HepG2 (cell line): Measurements from ENCODE around the gene CCDC183. TPM values are rescaled to one million over a fixed set of nuclear protein-coding genes. Genes with fewer than 3 reads are reported as not detected.

ENCODE experiments used
- ATAC-seq: fragments of 200-7000 bp; cut with Tn5 transposase; 3 replicates; pipeline ENCODE4 v1.9.1; 2020; ENCODE audit warnings: mild to moderate bottlenecking, moderate library complexity
- BruUV-seq: library from RNA; stranded (reverse); fragments of 400-500 nt; replicated peaks from 2 replicates; lab custom pipeline; 2021; lab: Mats Ljungman, UMichigan
- CTCF ChIA-PET: fragments of 300-600 bp; formaldehyde crosslinking; extraction: SDS; loops from one replicate; lab custom pipeline; 2021; ENCODE audit warnings: low total read pairs, inconsistent platforms, low intra/inter-chr PET ratio; lab: Yijun Ruan, JAX
- POLR2A ChIA-PET: fragments of 350-600 bp; sonication (Branson Sonifier 250); formaldehyde crosslinking; loops from one replicate; lab custom pipeline; 2020; ENCODE audit warnings: antibody characterized with exemption, inconsistent platforms; lab: Yijun Ruan, JAX
- DNase-seq: peaks from one replicate; pipeline ENCODE4 v3.0.0-alpha.2; 2015; ENCODE audit warnings: low spot score
- FAIRE-seq: peaks from 3 replicates; lab custom pipeline; 2011; peaks lifted over from hg19 to GRCh38; lab: Jason Lieb, UNC
- H2AFZ ChIP-seq: one replicate; pipeline ENCODE4 v1.6.1; 2011; ENCODE audit warnings: low read length, inconsistent platforms
- H3K27ac ChIP-seq: fragments of 300-600 bp; 3 replicates; pipeline ENCODE4 v1.8.0; 2011; ENCODE audit warnings: mixed run types, mild to moderate bottlenecking, mixed read lengths, low read length, inconsistent platforms; ENCODE audit not compliant: insufficient read depth; ENCODE audit errors: extremely low read length
- H3K27me3 ChIP-seq, 2 experiments: fragments of 200-600 bp in 1 of 2; 2 replicates in 1 of 2; 3 replicates in 1 of 2; pipeline versions ENCODE4 v1.6.0 to v1.8.0; 2011; ENCODE audit warnings: low read length in 2 of 2, mild to moderate bottlenecking in 2 of 2, moderate library complexity in 2 of 2, inconsistent platforms in 1 of 2; ENCODE audit not compliant: insufficient read depth in 2 of 2, control insufficient read depth in 1 of 2
- H3K36me3 ChIP-seq, 2 experiments: fragments of 200-600 bp in 1 of 2; replicated peaks in 1 of 2; 2 replicates in 1 of 2; 3 replicates in 1 of 2; pipeline versions ENCODE4 v1.5.1 to v1.8.0; 2011; ENCODE audit warnings: low read length in 2 of 2, inconsistent platforms in 1 of 2; ENCODE audit not compliant: insufficient read depth in 2 of 2, control insufficient read depth in 1 of 2
- H3K4me1 ChIP-seq: 2 replicates; pipeline ENCODE4 v1.5.1; 2012; ENCODE audit warnings: low read length, inconsistent platforms; ENCODE audit not compliant: insufficient read depth
- H3K4me2 ChIP-seq: 2 replicates; pipeline ENCODE4 v1.6.0; 2011; ENCODE audit warnings: low read depth, low read length, inconsistent platforms
- H3K4me3 ChIP-seq, 3 experiments: fragments of 200-600 bp in 1 of 3; sonication (generic), shearing (Covaris generic) in 1 of 3; replicated peaks in 1 of 3; 2 replicates each; pipeline ENCODE4 v1.5.1; 2011 to 2016; ENCODE audit warnings: low read length in 3 of 3, inconsistent platforms in 2 of 3, low read depth in 2 of 3, mild to moderate bottlenecking in 2 of 3, control low read depth in 1 of 3, mixed read lengths in 1 of 3; ENCODE audit not compliant: insufficient read depth in 1 of 3
- H3K79me2 ChIP-seq: one replicate; pipeline ENCODE4 v1.6.1; 2011; ENCODE audit warnings: low read length, inconsistent platforms; ENCODE audit not compliant: insufficient read depth
- H3K9ac ChIP-seq: 2 replicates; pipeline ENCODE4 v1.6.0; 2011; ENCODE audit warnings: mild to moderate bottlenecking, low read depth, low read length, inconsistent platforms; ENCODE audit not compliant: insufficient read depth
- H3K9me3 ChIP-seq: 2 replicates; pipeline ENCODE4 v1.5.1; 2012; ENCODE audit warnings: mild to moderate bottlenecking, low read length
- H4K20me1 ChIP-seq: 2 replicates; pipeline ENCODE4 v1.6.0; 2011; ENCODE audit warnings: inconsistent platforms, mild to moderate bottlenecking, low read length, moderate library complexity; ENCODE audit not compliant: insufficient read depth
- AGO1 ChIP-seq: fragments of 200-400 bp; formaldehyde crosslinking; IDR thresholded peaks from 2 replicates; pipeline ENCODE4 v1.6.1; 2017; ENCODE audit warnings: mild to moderate bottlenecking, low read depth, low read length, moderate library complexity; ENCODE audit not compliant: poor library complexity, severe bottlenecking
- AGO2 ChIP-seq: fragments of 200-400 bp; formaldehyde crosslinking; optimal IDR thresholded peaks from 2 replicates; pipeline ENCODE3; 2017; ENCODE audit warnings: mild to moderate bottlenecking, low read depth, low read length, moderate library complexity
- ARNT ChIP-seq: fragments of 450-650 bp; IDR thresholded peaks from 2 replicates; pipeline ENCODE4 v1.6.1; 2017
- EHMT2 ChIP-seq: fragments of 200-600 bp; sonication (generic); IDR thresholded peaks from 2 replicates; pipeline ENCODE4 v1.7.0; 2017; ENCODE audit warnings: antibody characterized with exemption, low read depth, low read length, borderline replicate concordance
- ELF3 ChIP-seq: IDR thresholded peaks from 2 replicates; pipeline ENCODE4 v1.6.1; 2016; ENCODE audit warnings: missing genetic modification reagents, missing compliant biosample characterization
- GATAD2A ChIP-seq: IDR thresholded peaks from 2 replicates; pipeline ENCODE4 v1.6.1; 2016
- MED1 ChIP-seq: sonication (generic); formaldehyde crosslinking; IDR thresholded peaks from 2 replicates; pipeline ENCODE4 v1.4.0; 2020; ENCODE audit warnings: missing genetic modification reagents
- MTF2 ChIP-seq: sonication (generic); formaldehyde crosslinking; IDR thresholded peaks from 2 replicates; pipeline ENCODE4 v1.5.0; 2020; ENCODE audit warnings: missing genetic modification reagents, borderline replicate concordance
- NBN ChIP-seq: fragments of 450-650 bp; conservative IDR thresholded peaks from 2 replicates; pipeline ENCODE4 v1.6.1; 2017
- POLR2G ChIP-seq: fragments of 200-400 bp; formaldehyde crosslinking; IDR thresholded peaks from 2 replicates; pipeline ENCODE4 v1.6.1; 2018; ENCODE audit warnings: mild to moderate bottlenecking, low read depth, low read length, moderate library complexity
- RBFOX2 ChIP-seq: fragments of 200-400 bp; formaldehyde crosslinking; IDR thresholded peaks from 2 replicates; pipeline ENCODE4 v1.6.1; 2017; ENCODE audit warnings: low read depth, mild to moderate bottlenecking, low read length
- SATB2 ChIP-seq: sonication (generic); formaldehyde crosslinking; IDR thresholded peaks from 2 replicates; pipeline ENCODE4 v1.5.0; 2020; ENCODE audit warnings: missing genetic modification reagents
- SRSF1 ChIP-seq: fragments of 200-400 bp; formaldehyde crosslinking; optimal IDR thresholded peaks from 2 replicates; pipeline ENCODE3; 2017; ENCODE audit warnings: mild to moderate bottlenecking, low read depth, low read length, moderate library complexity
- ZNF282 ChIP-seq: fragments of 450-650 bp; IDR thresholded peaks from 2 replicates; pipeline ENCODE4 v1.6.1; 2018; ENCODE audit not compliant: partially characterized antibody
- ZNF3 ChIP-seq: IDR thresholded peaks from 2 replicates; pipeline ENCODE4 v1.7.0; 2017; ENCODE audit warnings: inconsistent platforms
- ZNF333 ChIP-seq: sonication (generic); formaldehyde crosslinking; IDR thresholded peaks from 2 replicates; pipeline ENCODE4 v1.4.0; 2020; ENCODE audit warnings: mild to moderate bottlenecking, missing genetic modification reagents, borderline replicate concordance
- ZNF552 ChIP-seq: sonication (generic); formaldehyde crosslinking; IDR thresholded peaks from 2 replicates; pipeline ENCODE4 v1.9.0; 2022; ENCODE audit warnings: missing genetic modification reagents, mild to moderate bottlenecking, borderline replicate concordance
- WGBS: methylation state at CpG from one replicate; pipeline ENCODE4 v1.1.6; 2017; ENCODE audit warnings: low lambda C conversion rate; 5-methylcytosine and 5-hydroxymethylcytosine counted together
- in situ Hi-C: cut with HindIII; loops from 2 replicates; pipeline ENCODE4 v1.10.0; 2017; ENCODE audit warnings: low pct_unique_long_range_greater_than_20kb; ENCODE audit not compliant: extremely low pct_ligation_motif_present
- intact Hi-C: fragments of 100-400 bp; cut with micrococcal nuclease; formaldehyde crosslinking; loops from one replicate; pipeline ENCODE4 v1.10.0; 2022; ENCODE audit not compliant: unreplicated experiment
- polyA plus RNA-seq, 8 experiments: library from polyadenylated mRNA; depleted of rRNA in 3 of 8; stranded (reverse) in 7 of 8; unstranded in 1 of 8; fragments of >200 nt; fragmentation: Illumina TruSeq in 4 of 8; extraction: Trizol in 4 of 8; gene quantifications; 2 replicates each; pipeline versions ENCODE4 v1.2.1 to v1.2.3, GENCODE V29; 2011 to 2016; ENCODE audit warnings: low read depth in 4 of 8, missing spikeins in 1 of 8, mixed read lengths in 1 of 8; ENCODE audit not compliant: insufficient read depth in 1 of 8
- total RNA-seq, 5 experiments: library from RNA; depleted of rRNA; stranded (reverse); fragments of >200 nt; fragmentation: Illumina TruSeq; extraction: Trizol; gene quantifications; 2 replicates each; pipeline ENCODE4 v1.2.3, GENCODE V29; 2016; ENCODE audit warnings: low read depth in 1 of 5
- TF ChIP-seq, protein P1 (sequence below): sonication (generic); formaldehyde crosslinking; IDR thresholded peaks from 2 replicates; pipeline ENCODE4 v1.4.0; 2020; ENCODE audit warnings: mild to moderate bottlenecking, missing genetic modification reagents
- TF ChIP-seq, protein P2 (sequence below): sonication (generic); formaldehyde crosslinking; IDR thresholded peaks from 2 replicates; pipeline ENCODE4 v1.8.0; 2022; ENCODE audit warnings: mild to moderate bottlenecking, missing genetic modification reagents
- TF ChIP-seq, protein P3 (sequence below): sonication (generic); formaldehyde crosslinking; IDR thresholded peaks from 2 replicates; pipeline ENCODE4 v1.5.0; 2020; ENCODE audit warnings: mild to moderate bottlenecking, missing genetic modification reagents, moderate library complexity

CCDC183 gene
- total and polyA plus RNA-seq, 2 of the 13 experiments (the other 11 are each of a cell fraction or from before 2014, with no cell fraction given) = 5.0 to 66.4 TPM

DNA sequence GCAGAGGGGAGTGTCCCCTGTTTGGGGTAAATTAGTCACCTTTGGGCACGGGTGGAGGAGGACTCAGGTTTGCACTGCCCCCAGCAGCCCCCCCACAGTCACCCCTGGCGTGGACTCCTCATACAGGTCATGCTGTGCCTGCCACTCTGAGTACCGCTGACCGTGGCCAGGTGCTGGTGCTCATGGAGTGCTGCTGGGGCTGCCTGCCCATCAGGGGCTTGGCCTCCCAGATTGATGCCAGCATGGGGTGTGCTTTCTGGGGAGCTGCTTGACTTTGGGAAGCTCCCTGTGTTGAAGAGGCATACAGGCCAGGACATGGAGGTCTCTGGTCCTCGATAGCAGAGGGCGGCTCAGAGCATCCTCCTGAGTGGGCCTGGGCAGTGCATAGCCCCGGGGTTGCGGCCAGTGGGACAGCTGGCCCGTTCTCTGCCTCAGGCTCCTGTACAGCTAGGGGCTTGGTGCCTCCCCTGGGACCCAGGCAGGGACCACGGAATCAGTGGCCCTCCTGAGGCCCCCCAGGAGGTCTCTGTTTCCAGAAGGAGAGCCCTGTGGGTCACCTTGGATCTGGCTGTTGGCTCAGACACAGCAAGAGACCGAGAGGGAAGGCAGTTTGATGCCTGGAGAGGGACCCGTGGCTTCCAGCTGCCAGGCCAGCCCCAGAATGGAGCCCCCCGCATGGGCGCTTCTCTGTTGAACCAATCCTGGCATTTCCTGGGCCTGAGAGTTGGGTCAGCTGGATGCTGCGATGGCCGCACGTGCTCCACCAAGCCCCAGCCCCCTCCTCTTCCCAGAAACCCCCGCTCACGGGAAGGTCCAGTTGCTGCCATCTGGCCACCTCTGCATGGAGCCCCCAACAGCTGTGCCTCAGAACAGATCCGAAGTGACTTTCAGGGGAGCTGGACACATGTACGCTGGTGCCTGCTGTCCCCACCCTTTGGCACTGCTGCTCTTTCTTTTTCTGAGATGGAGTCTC, 40.1 kb downstream of the CCDC183 start:
- Histone ChIP-seq H3K9me3 (no peaks in the 10 kb centered on the region), H3K27ac (no peak overlapping the region), H3K79me2 (no peaks in the 10 kb centered on the region), H2AFZ (no peak overlapping the region), H4K20me1 (no peaks in the 10 kb centered on the region), H3K27me3 (no peaks in the 10 kb centered on the region), H3K4me3 (no peak overlapping the region), H3K36me3 (peaks cover 20 to 24% of the 10 kb centered on the region in 2 experiments), H3K4me2 (no peak overlapping the region), H3K4me1 (peaks cover 20% of the 10 kb centered on the region), H3K9ac (no peak overlapping the region)
- ChIA-PET POLR2A (interaction anchor here (1.0 kb wide), 1 partner anchor 11 kb away, joined by 5 read pairs; no protein-coding TSS in a partner anchor), CTCF (no interaction called here)
- in situ Hi-C loops (no loop called here), intact Hi-C loops (no loop called here)
- BruUV-seq = no TSS peak
- DNase-seq (no peak), ATAC-seq (no peak), FAIRE-seq (no peak)
- 100% methylated on average over 4 of the region's 21 CpGs for WGBS
- TF ChIP-seq MED1 (CRISPR knock-in tag) (no peak), GATAD2A (CRISPR knock-in tag) (no peak), EHMT2 (no peak), MTF2 (CRISPR knock-in tag) (no peak), SATB2 (CRISPR knock-in tag) (no peak), ZNF552 (CRISPR knock-in tag) (no peak), RBFOX2 (peak; percentile 15; the same call in 1 of the 2 replicates), ZNF3 (CRISPR knock-in tag) (no peak), POLR2G (peak; percentile 8; the same call in 1 of the 2 replicates), ZNF333 (CRISPR knock-in tag) (no peak), ELF3 (CRISPR knock-in tag) (no peak), NBN (no peak), ARNT (no peak), ZNF282 (no peak), SRSF1 (peak; percentile 28), AGO2 (peak; percentile 20), AGO1 (peak; percentile 69)
- TF ChIP-seq, protein P1, sequence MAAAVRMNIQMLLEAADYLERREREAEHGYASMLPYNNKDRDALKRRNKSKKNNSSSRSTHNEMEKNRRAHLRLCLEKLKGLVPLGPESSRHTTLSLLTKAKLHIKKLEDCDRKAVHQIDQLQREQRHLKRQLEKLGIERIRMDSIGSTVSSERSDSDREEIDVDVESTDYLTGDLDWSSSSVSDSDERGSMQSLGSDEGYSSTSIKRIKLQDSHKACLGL (CRISPR knock-in tag) = no peak
- TF ChIP-seq, protein P2, sequence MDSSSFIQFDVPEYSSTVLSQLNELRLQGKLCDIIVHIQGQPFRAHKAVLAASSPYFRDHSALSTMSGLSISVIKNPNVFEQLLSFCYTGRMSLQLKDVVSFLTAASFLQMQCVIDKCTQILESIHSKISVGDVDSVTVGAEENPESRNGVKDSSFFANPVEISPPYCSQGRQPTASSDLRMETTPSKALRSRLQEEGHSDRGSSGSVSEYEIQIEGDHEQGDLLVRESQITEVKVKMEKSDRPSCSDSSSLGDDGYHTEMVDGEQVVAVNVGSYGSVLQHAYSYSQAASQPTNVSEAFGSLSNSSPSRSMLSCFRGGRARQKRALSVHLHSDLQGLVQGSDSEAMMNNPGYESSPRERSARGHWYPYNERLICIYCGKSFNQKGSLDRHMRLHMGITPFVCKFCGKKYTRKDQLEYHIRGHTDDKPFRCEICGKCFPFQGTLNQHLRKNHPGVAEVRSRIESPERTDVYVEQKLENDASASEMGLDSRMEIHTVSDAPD (CRISPR knock-in tag) = no peak
- TF ChIP-seq, protein P3, sequence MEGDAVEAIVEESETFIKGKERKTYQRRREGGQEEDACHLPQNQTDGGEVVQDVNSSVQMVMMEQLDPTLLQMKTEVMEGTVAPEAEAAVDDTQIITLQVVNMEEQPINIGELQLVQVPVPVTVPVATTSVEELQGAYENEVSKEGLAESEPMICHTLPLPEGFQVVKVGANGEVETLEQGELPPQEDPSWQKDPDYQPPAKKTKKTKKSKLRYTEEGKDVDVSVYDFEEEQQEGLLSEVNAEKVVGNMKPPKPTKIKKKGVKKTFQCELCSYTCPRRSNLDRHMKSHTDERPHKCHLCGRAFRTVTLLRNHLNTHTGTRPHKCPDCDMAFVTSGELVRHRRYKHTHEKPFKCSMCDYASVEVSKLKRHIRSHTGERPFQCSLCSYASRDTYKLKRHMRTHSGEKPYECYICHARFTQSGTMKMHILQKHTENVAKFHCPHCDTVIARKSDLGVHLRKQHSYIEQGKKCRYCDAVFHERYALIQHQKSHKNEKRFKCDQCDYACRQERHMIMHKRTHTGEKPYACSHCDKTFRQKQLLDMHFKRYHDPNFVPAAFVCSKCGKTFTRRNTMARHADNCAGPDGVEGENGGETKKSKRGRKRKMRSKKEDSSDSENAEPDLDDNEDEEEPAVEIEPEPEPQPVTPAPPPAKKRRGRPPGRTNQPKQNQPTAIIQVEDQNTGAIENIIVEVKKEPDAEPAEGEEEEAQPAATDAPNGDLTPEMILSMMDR = no peak
